22Rv1 (cell line): Measurements from ENCODE around the gene RHOD.

Experiments used
- H3K27ac ChIP-seq: fragments of 450-650 bp; 2 replicates; pipeline ENCODE4 v1.5.1; 2017
- ZFX ChIP-seq: fragments of 450-650 bp; IDR thresholded peaks from 2 replicates; pipeline ENCODE4 v1.6.1; 2017; ENCODE audit warnings: antibody characterized with exemption, borderline replicate concordance
- TF ChIP-seq, protein P1 (sequence below): fragments of 450-650 bp; IDR thresholded peaks from 2 replicates; pipeline ENCODE4 v1.5.1; 2017; ENCODE audit warnings: mild to moderate bottlenecking

Gene RHOD

DNA sequence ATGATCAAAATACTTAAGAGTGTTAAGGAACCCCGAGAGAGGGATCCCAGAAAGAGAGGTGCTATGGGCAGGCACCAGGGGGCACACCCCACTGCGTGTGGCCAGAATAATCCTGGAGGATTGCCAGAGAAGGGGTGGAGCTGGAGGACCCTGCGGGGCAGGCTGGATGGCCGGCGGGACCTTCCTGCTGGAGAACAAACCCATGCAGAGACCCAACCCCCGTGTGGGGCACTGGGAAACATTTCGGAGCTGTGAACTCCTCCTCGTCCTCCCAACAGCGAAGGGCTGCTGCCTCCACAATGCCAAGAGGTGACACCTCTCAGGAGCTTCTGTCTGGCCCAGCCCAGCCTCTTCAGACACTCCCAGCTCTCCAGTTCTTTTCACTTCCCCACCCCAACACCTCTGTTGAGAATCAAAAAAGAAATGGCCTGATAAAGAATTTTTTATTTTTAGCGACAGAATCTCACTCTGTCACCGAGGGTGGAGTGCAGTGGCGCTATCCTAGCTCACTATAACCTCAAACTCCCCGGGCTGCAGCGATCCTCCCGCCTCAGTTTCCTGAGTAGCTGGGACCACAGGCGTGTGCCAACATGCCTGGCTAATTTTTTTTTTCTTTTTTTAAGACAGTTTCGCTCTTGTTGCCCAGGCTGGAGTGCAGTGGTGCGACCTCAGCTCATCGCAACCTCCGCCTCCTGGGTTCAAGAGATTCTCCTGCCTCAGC lies 25.6 kb downstream of the RHOD start:
- no peak for TF ChIP-seq ZFX
- TF ChIP-seq, protein P1, sequence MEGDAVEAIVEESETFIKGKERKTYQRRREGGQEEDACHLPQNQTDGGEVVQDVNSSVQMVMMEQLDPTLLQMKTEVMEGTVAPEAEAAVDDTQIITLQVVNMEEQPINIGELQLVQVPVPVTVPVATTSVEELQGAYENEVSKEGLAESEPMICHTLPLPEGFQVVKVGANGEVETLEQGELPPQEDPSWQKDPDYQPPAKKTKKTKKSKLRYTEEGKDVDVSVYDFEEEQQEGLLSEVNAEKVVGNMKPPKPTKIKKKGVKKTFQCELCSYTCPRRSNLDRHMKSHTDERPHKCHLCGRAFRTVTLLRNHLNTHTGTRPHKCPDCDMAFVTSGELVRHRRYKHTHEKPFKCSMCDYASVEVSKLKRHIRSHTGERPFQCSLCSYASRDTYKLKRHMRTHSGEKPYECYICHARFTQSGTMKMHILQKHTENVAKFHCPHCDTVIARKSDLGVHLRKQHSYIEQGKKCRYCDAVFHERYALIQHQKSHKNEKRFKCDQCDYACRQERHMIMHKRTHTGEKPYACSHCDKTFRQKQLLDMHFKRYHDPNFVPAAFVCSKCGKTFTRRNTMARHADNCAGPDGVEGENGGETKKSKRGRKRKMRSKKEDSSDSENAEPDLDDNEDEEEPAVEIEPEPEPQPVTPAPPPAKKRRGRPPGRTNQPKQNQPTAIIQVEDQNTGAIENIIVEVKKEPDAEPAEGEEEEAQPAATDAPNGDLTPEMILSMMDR: no peak
- no peak overlapping the region for H3K27ac ChIP-seq

DNA sequence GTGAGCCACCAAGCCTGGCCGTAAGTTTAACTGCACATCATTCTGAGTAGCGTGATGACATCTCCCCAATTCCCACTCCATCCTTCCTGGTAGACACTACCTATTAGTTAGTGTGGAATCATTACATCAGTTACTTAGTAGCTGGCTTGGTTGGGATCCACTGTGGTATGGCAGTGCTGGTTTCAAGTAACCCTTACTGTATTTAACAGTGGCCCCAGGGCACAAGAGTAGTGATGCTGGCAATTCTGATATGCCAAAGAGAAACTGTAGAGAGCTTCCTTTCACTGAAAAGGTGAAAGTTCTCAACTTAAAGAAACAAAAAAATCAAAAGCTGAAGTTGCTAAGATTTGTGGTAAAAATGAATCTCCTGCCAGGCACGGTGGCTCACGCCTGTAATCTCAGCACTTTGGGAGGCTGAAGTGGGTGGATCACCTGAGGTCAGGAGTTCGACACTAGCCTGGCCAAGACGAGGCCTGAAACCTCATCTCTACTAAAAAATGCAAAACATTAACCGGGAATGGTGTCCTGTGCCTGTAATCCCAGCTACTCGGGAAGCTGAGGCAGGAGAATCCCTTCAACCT lies 27.2 kb downstream of the RHOD start:
- no peak for TF ChIP-seq ZFX
- TF ChIP-seq, protein P1: no peak
- no peak overlapping the region for H3K27ac ChIP-seq

GRCh38 chr11:67085617-67086016 lies 29.0 kb downstream of the RHOD start:
- no peak overlapping the region for H3K27ac ChIP-seq

GRCh38 chr11:67090717-67091116 lies 34.1 kb downstream of the RHOD start:
- TF ChIP-seq, protein P1: no peak
- TF ChIP-seq ZFX: no peak
- no peak overlapping the region for H3K27ac ChIP-seq

More at GRCh38 chr11:67085617-67086016, 29.0 kb downstream of the RHOD start:
- TF ChIP-seq, protein P1: no peak
- TF ChIP-seq ZFX: no peak

DNA sequence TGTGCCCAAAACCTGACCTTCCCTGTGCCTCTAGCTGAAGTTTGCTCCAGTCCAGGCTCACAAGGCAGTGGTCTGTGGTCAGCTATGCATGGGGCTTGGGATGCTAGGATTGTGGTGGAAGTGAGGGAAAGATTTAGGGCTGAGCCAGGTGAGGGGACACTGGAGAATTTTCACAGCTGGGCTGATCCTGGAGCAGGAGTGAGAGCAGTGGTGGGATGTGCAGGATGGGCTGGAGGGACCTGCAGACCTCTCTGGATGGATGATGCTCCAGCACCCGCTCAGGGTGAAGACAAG lies 38.5 kb downstream of the RHOD start:
- TF ChIP-seq ZFX: no peak
- TF ChIP-seq, protein P1: peak; percentile 54
- H3K27ac ChIP-seq: peak overlapping the region; percentile 48

DNA sequence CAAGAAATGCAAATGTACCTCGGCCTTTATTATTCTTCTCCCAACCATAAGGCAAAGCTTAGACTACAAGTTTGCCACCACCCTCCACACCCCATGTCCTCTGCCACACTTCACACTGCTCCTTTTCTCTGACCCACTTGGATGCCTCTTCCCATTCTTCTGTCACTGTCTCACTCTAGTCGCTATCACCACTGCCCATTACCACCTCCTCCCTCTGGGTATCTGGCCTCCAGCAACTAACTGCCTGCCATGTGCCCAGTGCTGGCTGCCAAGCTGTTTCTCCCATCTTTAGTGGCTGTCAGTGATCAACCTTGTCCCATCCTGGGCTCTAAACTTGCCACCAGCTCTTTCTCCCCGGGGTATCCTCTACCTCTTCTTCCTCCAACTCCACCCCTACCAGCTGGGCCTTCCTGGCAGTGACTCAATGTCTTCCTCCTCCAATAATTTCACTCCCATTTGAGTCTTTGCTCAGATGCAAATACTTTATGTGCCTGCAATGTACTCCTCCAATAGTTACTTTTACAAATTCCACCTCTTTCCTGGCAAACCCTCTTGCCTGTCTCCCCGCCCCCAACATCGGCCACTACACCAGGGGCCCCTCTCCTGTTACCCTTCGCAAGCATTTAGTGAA lies 42.3 kb downstream of the RHOD start:
- TF ChIP-seq, protein P1: no peak
- no peak for TF ChIP-seq ZFX
- no peak overlapping the region for H3K27ac ChIP-seq

- H3K27ac ChIP-seq: no peak overlapping the region
- no peak for TF ChIP-seq ZFX
- TF ChIP-seq, protein P1: no peak
Measured at GRCh38 chr11:67099831-67100324, 43.2 kb downstream of the RHOD start.
